PC-9 (cell line): ENCODE data around the gene ERGIC1.

Experiments
- EZH2 ChIP-seq: fragments of 200-600 bp; sonication (generic); IDR thresholded peaks from 2 replicates; pipeline ENCODE4 v1.8.0; 2017; ENCODE audit warnings: antibody characterized with exemption, low read depth
- TF ChIP-seq, protein P1 (sequence below): fragments of 200-600 bp; sonication (generic); conservative IDR thresholded peaks from 2 replicates; pipeline ENCODE4 v1.6.1; 2017; ENCODE audit warnings: mixed run types, antibody characterized with exemption, mild to moderate bottlenecking, moderate library complexity

- TF ChIP-seq EZH2 = no peak
- TF ChIP-seq, protein P1, sequence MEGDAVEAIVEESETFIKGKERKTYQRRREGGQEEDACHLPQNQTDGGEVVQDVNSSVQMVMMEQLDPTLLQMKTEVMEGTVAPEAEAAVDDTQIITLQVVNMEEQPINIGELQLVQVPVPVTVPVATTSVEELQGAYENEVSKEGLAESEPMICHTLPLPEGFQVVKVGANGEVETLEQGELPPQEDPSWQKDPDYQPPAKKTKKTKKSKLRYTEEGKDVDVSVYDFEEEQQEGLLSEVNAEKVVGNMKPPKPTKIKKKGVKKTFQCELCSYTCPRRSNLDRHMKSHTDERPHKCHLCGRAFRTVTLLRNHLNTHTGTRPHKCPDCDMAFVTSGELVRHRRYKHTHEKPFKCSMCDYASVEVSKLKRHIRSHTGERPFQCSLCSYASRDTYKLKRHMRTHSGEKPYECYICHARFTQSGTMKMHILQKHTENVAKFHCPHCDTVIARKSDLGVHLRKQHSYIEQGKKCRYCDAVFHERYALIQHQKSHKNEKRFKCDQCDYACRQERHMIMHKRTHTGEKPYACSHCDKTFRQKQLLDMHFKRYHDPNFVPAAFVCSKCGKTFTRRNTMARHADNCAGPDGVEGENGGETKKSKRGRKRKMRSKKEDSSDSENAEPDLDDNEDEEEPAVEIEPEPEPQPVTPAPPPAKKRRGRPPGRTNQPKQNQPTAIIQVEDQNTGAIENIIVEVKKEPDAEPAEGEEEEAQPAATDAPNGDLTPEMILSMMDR = no peak
Measured at GRCh38 chr5:172920995-172921394, 86.9 kb downstream of the ERGIC1 start.
